GM20431 (cell line): ENCODE data around the gene EIF5AL1.
"Not testable (repeated sequence)": the region's sequence is repeated elsewhere in the genome, so short reads cannot be mapped to it uniquely, and the experiment has no call there.

Experiments used
- in situ Hi-C: fragments of 300-500 bp; cut with MseI, MboI; formaldehyde crosslinking; loops from one replicate; pipeline ENCODE4 v1.15.0; 2020; ENCODE audit warnings: low sequenced_read_pairs; ENCODE audit not compliant: unreplicated experiment

Gene EIF5AL1

GRCh38 chr10:79484476-79484875 is 27.9 kb upstream of the EIF5AL1 start:
- in situ Hi-C loops, result no loop called here

DNA sequence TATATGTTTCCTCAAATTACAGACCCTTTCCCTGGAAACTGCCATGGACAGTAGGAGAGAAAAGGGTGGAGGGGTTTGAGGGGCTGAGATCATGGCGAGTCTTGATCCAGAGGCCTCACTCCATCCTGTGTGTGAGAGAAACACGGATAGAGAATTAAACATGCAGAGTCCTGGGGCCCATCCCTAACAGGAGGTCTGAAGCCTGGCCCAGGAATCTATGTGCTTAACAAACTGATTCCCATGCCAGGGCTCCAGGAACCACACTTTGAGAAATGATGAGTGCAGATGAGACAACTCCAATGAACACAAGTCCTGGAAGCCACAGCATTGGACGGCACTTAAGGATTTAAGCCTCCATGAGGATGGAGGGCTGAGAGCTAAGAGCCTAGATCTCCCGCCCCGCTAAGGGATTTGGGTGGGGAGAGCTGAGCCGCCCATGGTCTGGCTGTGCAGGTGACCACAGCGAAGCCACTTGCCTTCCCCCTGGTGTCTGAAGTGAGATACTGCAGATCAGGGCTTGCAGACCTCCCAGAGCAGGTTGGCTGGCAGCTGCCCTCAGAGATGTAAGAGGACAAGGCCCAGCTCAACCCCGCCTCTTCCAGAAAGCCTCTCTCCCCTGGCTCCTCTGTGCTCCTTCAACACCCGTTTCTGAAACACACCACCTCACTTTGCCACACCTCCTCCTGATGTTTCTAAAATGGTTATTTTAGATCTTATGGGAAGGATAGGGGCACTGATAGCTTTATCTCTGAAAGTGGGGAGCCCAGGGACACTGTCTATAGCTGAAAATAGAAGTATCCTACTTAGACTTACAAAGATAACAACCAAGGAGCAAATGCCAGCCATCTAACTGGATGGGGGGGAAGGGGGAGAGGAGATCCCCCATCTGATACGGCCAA is 24.8 kb upstream of the EIF5AL1 start:
- in situ Hi-C loops, result no loop called here

DNA sequence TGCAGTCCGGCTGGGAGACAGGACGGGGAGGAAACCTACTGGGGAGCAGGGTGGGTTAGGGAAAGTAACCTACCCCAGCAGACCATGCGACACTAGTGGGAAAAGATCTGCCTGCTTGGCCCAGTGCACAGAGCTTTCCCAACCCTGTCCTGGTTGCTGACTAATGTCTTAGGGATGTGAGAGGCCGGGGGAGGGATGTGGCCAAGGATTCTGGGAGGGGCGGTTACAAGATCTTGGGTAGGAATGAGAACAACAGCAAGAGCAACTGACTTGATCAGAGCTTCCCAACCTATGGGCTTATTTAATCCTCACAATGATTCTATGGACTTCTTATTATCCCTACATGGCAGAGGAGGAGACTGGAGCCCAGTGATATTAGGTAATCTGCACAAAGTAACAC is 24.0 kb upstream of the EIF5AL1 start:
- in situ Hi-C loops, result no loop called here

DNA sequence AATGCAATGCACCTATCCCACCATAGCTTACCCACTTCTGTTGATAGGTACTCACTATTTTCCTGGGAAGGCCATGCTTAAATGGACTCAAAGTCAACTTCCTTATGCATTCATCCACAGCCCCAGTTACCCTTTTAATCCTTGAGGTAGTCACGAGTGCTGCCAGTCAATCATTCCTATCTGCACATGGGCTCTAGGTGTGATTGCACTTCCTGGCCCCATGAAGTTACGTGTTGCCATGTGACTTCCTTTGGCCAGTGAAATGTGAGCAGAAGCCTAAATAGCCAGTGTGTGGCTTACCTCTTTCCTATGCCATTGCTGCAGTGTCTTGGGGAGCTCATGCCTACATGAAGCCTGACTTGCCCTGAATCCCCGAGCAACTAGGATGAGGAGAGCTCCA is 23.5 kb upstream of the EIF5AL1 start:
- in situ Hi-C loops, result no loop called here

- in situ Hi-C loops, result no loop called here
Observed at GRCh38 chr10:79490400-79491142, 21.8 kb upstream of the EIF5AL1 start.

DNA sequence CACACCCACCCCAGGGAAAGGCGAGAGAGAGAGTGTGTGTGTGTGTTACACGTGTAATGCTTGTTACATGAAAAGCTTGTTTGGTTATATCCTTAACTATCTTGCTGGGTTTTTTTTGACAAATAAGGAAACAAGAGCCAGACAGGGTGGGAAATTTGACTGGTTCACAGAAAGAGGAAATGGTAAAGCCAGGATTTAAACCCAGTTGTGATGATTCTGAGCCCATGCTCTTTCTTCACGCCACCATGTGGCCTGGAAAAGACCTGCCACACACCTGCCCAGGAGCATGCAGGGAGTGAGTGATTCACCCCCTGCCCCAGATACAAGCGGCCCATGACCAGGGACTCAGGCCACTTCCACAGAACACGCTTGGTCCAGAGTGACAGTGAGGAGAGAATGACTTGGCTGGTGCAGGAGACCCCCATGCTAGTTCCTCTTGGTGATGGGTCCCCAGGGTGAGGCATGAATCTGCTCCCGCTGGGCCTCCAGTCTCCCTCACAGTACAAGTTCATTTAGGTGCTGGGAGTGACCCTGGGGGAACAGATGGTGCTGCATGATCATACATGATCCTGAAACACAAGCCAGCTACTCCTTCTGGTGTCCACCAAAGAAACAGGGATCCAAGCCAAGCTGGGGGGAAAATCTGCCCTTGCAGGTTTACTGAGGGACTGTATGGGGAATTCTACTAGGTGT is 21.0 kb upstream of the EIF5AL1 start:
- in situ Hi-C loops, result no loop called here

GRCh38 chr10:79492256-79492655 is 20.1 kb upstream of the EIF5AL1 start:
- in situ Hi-C loops, result no loop called here

DNA sequence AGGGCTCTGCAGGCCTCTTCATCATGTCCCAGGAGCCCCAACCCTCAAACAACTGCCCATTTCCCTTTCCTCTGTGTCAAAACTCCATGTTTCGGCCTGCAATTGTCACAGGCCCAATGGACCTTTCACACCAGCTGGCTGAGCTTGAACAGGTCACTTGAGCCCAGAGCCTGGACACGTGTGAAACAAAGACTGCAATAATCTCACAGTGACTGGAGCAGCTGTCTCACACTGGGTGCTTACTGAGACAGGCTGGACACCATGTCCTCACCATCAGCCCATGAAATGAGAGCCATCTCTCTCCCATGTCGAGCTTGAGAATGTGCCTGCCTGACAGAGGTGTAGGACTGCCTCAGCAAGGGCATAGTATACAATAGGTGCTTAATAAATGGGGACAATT is 19.5 kb upstream of the EIF5AL1 start:
- in situ Hi-C loops, result no loop called here

DNA sequence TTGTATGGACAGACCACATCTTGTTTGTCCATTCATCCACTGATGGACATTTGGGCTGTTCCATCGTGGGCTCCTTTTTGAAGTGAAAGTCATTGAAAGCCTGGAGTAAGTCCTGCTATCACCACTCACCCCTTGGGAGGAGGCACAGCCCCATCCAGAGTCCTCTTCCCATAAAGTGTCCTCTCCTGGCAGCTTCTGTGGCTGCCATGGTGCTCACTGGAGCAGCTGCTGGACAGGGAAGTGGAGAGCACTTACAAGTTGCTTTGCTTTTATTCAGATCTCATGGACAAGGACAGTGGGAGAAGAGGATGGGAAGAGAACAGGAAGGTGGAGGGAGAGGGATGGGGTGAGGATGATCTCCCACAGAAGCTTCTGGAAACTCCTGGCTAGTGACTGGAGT is 18.5 kb upstream of the EIF5AL1 start:
- in situ Hi-C loops, result no loop called here

DNA sequence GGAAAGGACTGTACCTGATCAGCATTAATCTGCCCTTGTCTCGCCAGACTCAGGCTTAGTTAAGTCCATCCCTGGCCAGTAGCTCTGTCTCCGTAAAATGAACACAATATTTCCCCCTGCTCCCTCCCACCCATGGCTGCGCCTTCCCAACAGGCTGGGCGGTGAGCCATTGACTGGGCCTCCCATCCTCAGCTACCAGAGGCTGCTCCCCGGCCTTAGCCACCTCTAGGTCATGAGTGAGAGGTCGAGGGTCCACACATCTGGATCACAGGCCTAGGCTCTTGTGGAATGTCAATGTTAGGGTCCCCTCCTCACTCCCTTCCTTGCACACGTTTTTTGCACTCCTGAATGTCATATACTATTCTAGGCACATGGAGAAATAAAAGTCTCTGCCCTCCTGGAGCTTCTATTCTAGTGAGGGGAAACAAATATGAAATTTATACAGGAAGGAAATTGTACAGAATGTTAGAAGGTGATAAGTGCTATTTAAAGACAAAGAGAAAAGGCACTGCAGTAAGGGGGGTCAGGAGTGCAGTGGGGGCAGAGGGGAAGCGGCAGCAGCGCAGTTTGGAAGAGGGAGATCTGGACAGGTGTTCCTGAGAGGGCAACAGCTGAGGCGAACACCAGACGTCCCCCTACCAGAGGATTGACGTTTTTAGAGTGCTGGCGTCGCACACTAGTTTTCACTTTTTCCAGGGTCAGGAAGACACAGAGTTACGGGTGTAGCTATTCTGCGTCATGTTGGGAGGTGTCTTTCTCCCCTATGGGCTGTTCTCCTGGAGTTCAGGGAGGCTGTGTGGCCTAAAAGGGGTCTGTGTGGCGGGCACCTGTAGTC is 17.2 kb upstream of the EIF5AL1 start:
- in situ Hi-C loops, result no loop called here

DNA sequence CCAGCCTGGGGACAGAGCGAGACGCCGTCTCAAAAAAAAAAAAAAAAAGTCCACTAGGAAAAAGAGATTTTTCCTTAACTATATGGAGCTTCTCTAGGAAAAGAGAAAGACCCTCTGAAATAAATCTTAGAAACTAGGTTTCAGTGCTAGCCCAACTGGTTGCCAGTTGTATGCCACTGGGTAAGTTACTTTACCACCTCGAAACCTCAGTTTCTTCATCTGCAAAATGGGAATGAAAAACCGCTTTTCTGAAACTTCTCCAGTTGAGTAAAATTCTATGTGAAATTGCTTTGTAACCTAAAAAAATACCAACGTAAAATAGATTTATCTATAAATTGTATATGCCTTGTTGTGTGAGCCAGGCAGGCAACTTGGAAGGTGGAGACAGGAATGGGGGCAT is 16.5 kb upstream of the EIF5AL1 start:
- in situ Hi-C loops, result no loop called here

DNA sequence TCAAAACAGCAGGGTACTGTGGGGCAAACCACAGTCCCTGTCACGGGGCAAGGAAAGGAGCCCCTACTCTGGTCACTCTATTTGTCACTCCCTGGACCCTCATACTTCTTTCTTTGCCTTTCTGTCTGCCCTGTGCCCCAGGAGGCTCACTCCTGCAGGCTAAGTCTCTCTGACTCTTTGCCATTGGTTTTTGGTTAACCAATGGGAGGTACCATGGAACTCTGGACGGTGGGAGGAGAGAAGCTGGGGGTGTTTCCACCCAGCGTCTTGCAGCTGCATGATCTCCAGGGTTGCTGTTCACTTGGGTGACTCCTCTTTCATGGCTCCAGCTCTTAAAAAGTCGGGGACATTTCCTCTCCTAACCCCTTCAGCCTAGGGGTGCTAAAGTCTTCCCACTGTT is 15.4 kb upstream of the EIF5AL1 start:
- in situ Hi-C loops, result no loop called here

DNA sequence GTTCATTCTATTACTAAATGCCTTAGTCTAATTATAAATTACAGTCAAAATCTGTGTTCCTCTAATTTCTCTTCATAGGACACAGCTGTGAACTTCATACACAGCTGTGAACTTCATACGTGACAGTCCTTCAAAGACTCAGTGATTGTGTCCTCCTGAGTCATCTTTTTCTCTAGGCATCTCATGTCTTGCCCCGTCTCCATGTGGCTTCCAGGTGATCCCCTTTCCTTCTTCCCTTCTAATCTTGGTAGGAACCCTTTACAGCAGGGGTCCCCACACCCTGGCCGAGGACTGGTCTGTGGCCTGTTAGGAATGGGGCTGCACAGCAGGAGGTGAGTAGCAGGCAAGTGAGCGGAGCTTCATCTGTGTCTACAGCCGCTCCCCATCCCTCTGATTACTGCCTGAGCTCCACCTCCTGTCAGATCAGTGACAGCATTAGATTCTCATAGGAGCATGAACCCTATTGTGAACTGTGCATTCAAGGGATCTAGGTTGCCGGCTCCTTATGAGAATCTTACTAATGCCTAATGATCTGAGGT is 14.0 kb upstream of the EIF5AL1 start:
- in situ Hi-C loops, result no loop called here

- in situ Hi-C loops, result no loop called here
Observed at GRCh38 chr10:79502561-79503309, 9.6 kb upstream of the EIF5AL1 start.

- in situ Hi-C loops, result not testable (repeated sequence)
Observed at GRCh38 chr10:79503787-79504186, 8.5 kb upstream of the EIF5AL1 start.

DNA sequence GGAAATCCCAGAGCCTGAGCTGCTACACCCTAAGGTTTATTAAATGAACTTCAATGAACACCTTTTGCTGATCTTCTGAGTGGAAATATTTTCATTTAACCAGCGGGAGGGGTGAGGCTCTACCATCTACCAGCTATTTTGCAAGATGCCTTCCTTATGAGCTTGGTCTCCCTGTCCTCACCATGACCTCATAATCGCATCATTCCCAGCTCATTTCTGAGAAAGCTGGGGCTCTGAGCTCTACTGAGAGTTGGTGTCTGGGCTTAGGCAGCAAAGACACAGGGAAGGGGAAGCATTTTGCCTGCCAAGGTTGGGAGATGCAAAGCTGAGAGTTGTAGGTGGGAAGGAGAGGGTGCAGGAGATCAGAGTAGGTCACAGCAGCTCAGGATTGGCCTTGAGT is 7.8 kb upstream of the EIF5AL1 start:
- in situ Hi-C loops, result not testable (repeated sequence)

- in situ Hi-C loops, result not testable (repeated sequence)
Observed at GRCh38 chr10:79505328-79505727, 7.0 kb upstream of the EIF5AL1 start.

- in situ Hi-C loops, result no loop called here
Observed at GRCh38 chr10:79505829-79506228, 6.5 kb upstream of the EIF5AL1 start.
